Kidney (tissue), 14 donors: Measurements from ENCODE around the gene SCGB1C1. TPM values are rescaled to one million over a fixed set of nuclear protein-coding genes. Genes with fewer than 3 reads are reported as not detected.
A peak's percentile ranks its signal among the peaks of the same experiment; 100 is the strongest.

ENCODE experiments used
- DNase-seq, 5 donors: peaks; one replicate each; pipeline ENCODE4 v3.0.0-alpha.2; 2013 to 2020
- FAIRE-seq: peaks from 2 replicates; lab custom pipeline; 2012; peaks lifted over from hg19 to GRCh38; lab: Jason Lieb, UNC
- H3K27ac ChIP-seq, 2 donors: one replicate each; pipeline ENCODE4 v1.7.0; 2013; ENCODE audit warnings: low read depth in 2 of 2, low read length in 2 of 2, inconsistent platforms in 1 of 2
- H3K27me3 ChIP-seq: one replicate; pipeline ENCODE4 v1.7.1; 2013; ENCODE audit warnings: low read length, inconsistent platforms; ENCODE audit not compliant: control insufficient read depth, insufficient read depth
- H3K36me3 ChIP-seq, 3 donors: one replicate each; pipeline versions ENCODE4 v1.7.0 to v1.7.1; 2013; ENCODE audit warnings: low read length in 3 of 3, control low read depth in 1 of 3, inconsistent platforms in 1 of 3; ENCODE audit not compliant: insufficient read depth in 3 of 3, control insufficient read depth in 2 of 3
- H3K4me1 ChIP-seq, 3 donors: one replicate each; pipeline versions ENCODE4 v1.7.0 to v1.7.1; 2013; ENCODE audit warnings: low read length in 3 of 3, inconsistent platforms in 1 of 3, low read depth in 1 of 3; ENCODE audit not compliant: control insufficient read depth in 2 of 3, insufficient read depth in 2 of 3
- H3K4me3 ChIP-seq, 3 donors: one replicate each; pipeline versions ENCODE4 v1.7.0 to v1.8.1; 2013; ENCODE audit warnings: low read length in 3 of 3, control low read depth in 1 of 3, inconsistent platforms in 1 of 3
- H3K9ac ChIP-seq, 3 donors: one replicate each; pipeline versions ENCODE4 v1.7.0 to v1.7.1; 2013; ENCODE audit warnings: low read length in 3 of 3, control low read depth in 1 of 3, inconsistent platforms in 1 of 3
- H3K9me3 ChIP-seq, 3 donors: one replicate each; pipeline versions ENCODE4 v1.7.0 to v1.7.1; 2013; ENCODE audit warnings: low read length in 3 of 3, control low read depth in 1 of 3, inconsistent platforms in 1 of 3; ENCODE audit not compliant: control insufficient read depth in 2 of 3, insufficient read depth in 1 of 3
- intact Hi-C: fragments of 100-400 bp; cut with DNase I; formaldehyde crosslinking; loops from one replicate; pipeline ENCODE4 v1.11.1; 2022
- polyA plus RNA-seq: library from polyadenylated mRNA; stranded (reverse); fragments of 350-450 nt; fragmentation: Illumina TruSeq; extraction: RNeasy Lipid Tissue Mini Kit (QIAGEN cat#74804); gene quantifications from one replicate; pipeline ENCODE4 v1.2.3, GENCODE V29; 2014; ENCODE audit warnings: low read depth, low replicate concordance; ENCODE audit not compliant: insufficient read depth
- total RNA-seq: library from RNA; stranded (reverse); fragmentation: NEBNext Ultra II Directional; extraction: Animal tissue kit (Norgen Biotek cat#: 25700); gene quantifications from one replicate; pipeline ENCODE4 v1.2.1, GENCODE V29; 2021
- TF ChIP-seq, protein P1 (sequence below): IDR thresholded peaks from 3 replicates; pipeline ENCODE4 v1.5.1; 2012; ENCODE audit warnings: mild to moderate bottlenecking, moderate library complexity, borderline replicate concordance; ENCODE audit not compliant: insufficient read depth; ENCODE audit errors: extremely low read depth
- donor health status: control.
- donor health status: control.
- donor health status: control.
- donor health status: control.
- donor health status: control.
- donor health status: DM: yes; HTN: yes; CAD: no.
- donor health status: Normal renal cell carcinoma (clear cell type).

SCGB1C1 gene
- total and polyA plus RNA-seq, 2 donors from 2014 or later: not detected

DNA sequence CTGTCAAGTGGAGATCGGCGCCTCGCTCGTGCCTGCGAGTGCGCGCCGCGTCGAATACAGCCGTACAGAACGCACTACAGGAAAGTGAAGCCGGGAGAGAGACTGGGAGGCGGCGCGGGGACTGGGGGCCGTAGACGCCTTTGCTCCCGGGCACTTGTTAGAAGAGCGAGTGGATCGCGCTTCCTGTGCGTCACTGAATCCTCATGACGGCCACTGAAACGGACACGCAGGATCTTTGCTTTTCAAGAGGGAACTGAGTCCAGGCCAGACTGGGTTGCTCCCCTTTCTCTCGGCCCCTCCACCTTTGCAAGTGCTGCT lies 14.9 kb downstream of the SCGB1C1 start:
- no peak for DNase-seq
- no peak for FAIRE-seq
- intact Hi-C loops: no loop called here

GRCh38 chr11:208181-208916 lies 15.5 kb downstream of the SCGB1C1 start:
- intact Hi-C loops: no loop called here
- TF ChIP-seq, protein P1, sequence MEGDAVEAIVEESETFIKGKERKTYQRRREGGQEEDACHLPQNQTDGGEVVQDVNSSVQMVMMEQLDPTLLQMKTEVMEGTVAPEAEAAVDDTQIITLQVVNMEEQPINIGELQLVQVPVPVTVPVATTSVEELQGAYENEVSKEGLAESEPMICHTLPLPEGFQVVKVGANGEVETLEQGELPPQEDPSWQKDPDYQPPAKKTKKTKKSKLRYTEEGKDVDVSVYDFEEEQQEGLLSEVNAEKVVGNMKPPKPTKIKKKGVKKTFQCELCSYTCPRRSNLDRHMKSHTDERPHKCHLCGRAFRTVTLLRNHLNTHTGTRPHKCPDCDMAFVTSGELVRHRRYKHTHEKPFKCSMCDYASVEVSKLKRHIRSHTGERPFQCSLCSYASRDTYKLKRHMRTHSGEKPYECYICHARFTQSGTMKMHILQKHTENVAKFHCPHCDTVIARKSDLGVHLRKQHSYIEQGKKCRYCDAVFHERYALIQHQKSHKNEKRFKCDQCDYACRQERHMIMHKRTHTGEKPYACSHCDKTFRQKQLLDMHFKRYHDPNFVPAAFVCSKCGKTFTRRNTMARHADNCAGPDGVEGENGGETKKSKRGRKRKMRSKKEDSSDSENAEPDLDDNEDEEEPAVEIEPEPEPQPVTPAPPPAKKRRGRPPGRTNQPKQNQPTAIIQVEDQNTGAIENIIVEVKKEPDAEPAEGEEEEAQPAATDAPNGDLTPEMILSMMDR: no peak
- peaks cover 2 to 58% (median 50%) of the 10 kb centered on the region in 3 donors for H3K36me3 ChIP-seq

More for the DNA sequence above, 14.9 kb downstream of the SCGB1C1 start:
- H3K4me1 ChIP-seq: peaks cover 0 to 42% (median 17%) of the 10 kb centered on the region in 3 donors
- peak overlapping the region; percentile 79 to 88 (median 84) for H3K9ac ChIP-seq
- TF ChIP-seq, protein P1: no peak
- no peaks in the 10 kb centered on the region for H3K27me3 ChIP-seq
- no peaks in the 10 kb centered on the region for H3K9me3 ChIP-seq
- peaks cover 2 to 55% (median 45%) of the 10 kb centered on the region in 3 donors for H3K36me3 ChIP-seq
- H3K4me3 ChIP-seq: peak overlapping the region; percentile 83 to 93 (median 88)
- peak overlapping the region; percentile 97 to 99 for H3K27ac ChIP-seq

DNA sequence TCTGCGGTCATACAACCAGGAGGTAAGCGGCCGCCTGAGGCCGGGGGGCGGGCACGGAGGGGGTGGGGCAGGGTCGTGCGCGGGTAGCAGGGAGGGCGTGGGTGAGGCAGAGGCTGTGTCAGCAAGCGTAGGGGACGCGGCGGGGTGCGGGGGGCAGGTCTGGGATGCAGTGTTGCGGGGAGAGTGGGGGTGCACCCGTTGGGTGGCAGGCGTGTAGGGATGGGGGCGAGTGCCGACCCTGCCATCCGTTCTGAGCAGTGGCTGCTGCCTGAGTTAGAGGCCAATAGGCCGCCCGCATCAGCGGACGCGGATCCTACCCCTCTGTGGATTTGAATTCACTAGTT lies 16.0 kb downstream of the SCGB1C1 start:
- H3K36me3 ChIP-seq: peaks cover 2 to 54% (median 49%) of the 10 kb centered on the region in 3 donors
- no peak for FAIRE-seq
- intact Hi-C loops: no loop called here

More at GRCh38 chr11:208181-208916, 15.5 kb downstream of the SCGB1C1 start:
- Histone ChIP-seq H3K27me3 (no peaks in the 10 kb centered on the region), H3K4me1 (peaks cover 0 to 42% (median 17%) of the 10 kb centered on the region in 3 donors), H3K27ac (peak overlapping the region; percentile 97 to 99), H3K9me3 (no peaks in the 10 kb centered on the region), H3K9ac (peak overlapping the region; percentile 79 to 88 (median 84)), H3K4me3 (peak overlapping the region; percentile 83 to 93 (median 88))
- no peak for FAIRE-seq
- peak; percentile 86 to 96 (median 89) for DNase-seq

More for the DNA sequence above, 16.0 kb downstream of the SCGB1C1 start:
- DNase-seq: peak in 2 of 5 donors; percentile 87 to 88
- H3K4me3 ChIP-seq: peak overlapping the region; percentile 52 to 88 (median 67)
- H3K27ac ChIP-seq: peak overlapping the region; percentile 26 to 97
- peak overlapping the region; percentile 7 to 74 (median 68) for H3K9ac ChIP-seq
- no peaks in the 10 kb centered on the region for H3K9me3 ChIP-seq
- no peaks in the 10 kb centered on the region for H3K27me3 ChIP-seq
- peaks cover 0 to 40% (median 17%) of the 10 kb centered on the region in 3 donors for H3K4me1 ChIP-seq
- TF ChIP-seq, protein P1: no peak
